Neural progenitor cell (in vitro differentiated cells): ENCODE results near the gene ROR2.

ENCODE experiments used
- CTCF ChIP-seq: fragments of 200-600 bp; sonication (generic); IDR thresholded peaks from 2 replicates; pipeline ENCODE4 v1.5.1; 2017; ENCODE audit warnings: antibody characterized with exemption, mild to moderate bottlenecking
- EZH2 ChIP-seq: fragments of 200-600 bp; sonication (generic); IDR thresholded peaks from 2 replicates; pipeline ENCODE4 v1.6.1; 2017; ENCODE audit warnings: antibody characterized with exemption, mild to moderate bottlenecking, moderate library complexity
- EZH2phosphoT487 ChIP-seq: fragments of 200-600 bp; sonication (generic); IDR thresholded peaks from 2 replicates; pipeline ENCODE4 v1.6.1; 2017; ENCODE audit warnings: antibody characterized with exemption

GRCh38 chr9:91899594-91899993 lies 50.4 kb downstream of the ROR2 start:
- TF ChIP-seq CTCF (no peak), EZH2 (no peak), EZH2phosphoT487 (no peak)
